Activated T-cell treated with anti-CD3 and anti-CD28 coated beads, Interleukin-2, amount 50 U/mL, for 1 hour (primary cell): Measurements from ENCODE around the gene CXCL5.

ENCODE experiments used
- DNase-seq: peaks from one replicate; pipeline ENCODE4 v3.0.0-alpha.2; 2020

CXCL5 gene

DNA sequence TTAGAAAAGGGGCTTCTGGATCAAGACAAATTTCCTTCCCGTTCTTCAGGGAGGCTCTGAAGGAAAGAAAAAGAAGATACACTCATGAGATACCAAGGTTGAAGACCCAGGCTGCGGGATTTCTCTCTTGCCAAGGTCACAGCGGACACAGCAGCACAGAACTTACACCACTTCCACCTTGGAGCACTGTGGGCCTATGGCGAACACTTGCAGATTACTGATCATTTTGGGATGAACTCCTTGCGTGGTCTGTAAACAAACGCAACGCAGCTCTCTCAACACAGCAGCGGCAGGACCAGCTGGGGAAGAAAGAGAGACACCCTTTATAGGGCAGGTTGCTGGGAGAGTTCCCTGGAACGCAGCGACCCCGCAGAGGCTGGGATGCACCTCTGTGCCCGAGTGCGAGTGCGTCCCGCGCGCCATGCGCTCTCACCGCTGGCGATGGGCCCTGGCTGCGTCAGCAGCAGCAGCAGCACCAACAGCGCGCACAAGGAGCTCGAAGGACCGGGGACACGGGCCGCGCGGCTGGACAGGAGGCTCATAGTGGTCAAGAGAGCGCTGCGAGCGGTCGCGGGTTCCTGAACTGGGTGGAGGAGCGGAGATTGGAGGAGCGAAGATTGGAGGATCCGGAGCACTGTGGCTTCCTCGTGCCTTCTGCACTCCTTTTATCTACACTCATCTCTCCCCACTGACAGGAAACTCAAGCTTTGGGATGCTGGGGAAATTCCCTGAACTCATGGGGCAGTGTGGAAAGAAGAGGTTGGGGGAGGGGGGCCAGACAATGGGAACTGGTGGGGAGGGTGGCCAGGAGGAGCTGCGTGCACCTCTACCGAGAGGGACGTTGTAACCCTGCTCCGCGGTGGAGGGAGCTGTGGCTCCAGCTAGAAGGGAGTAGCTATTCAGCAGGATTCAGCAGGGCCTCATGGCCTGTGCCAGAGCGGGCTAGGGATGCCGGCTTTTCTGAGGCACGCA is at the start of gene CXCL5:
Gene CXCL5, minus strand, starts transcription at position 638 of the 972 bp plus-strand sequence. Its CDS starts 96 bp downstream, at position 542.
- DNase-seq = no peak

DNA sequence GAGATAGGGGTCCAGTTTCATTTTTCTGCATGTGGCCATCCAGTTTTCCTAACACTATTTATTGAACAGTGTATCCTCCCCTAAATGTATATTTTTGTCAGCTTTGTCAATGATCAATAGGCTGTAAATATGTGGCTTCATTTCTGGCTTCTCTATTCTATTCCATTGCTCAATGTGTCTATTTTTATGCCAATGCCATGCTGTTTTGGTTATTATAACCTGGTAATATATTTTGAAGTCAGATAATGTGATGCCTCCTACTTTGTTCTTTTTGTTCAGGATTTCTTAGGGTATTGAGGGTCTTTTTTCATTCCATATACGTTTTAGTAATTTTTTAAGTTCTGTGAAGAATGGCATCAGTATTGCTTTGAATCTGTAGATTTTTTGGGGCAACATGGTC is 48.7 kb upstream of the CXCL5 start:
- no peak for DNase-seq

GRCh38 chr4:74045772-74046171 is 47.3 kb upstream of the CXCL5 start:
- DNase-seq = no peak

- no peak for DNase-seq
These were observed 46.8 kb upstream of the CXCL5 start for GRCh38 chr4:74045247-74045646.

DNA sequence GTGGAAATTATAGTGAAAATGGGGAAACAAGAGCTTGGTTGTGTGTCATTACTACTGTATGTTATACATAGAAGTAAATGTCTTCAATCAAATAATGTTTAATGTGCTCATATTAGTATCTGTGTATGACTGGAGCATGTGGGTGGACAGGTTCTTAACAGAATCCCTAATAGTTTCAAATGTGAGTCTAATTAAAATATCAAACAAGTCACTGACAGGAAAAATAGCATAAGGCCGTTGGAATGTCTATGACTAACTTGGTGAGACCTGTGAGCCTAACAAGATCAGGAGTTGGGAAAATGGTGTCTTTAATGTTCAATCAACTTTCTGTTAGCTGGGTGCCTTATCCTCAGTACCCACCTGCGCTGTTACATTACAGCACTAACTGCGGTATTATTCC is 46.2 kb upstream of the CXCL5 start:
- no peak for DNase-seq

GRCh38 chr4:74042681-74043080 is 44.2 kb upstream of the CXCL5 start:
- no peak for DNase-seq

DNA sequence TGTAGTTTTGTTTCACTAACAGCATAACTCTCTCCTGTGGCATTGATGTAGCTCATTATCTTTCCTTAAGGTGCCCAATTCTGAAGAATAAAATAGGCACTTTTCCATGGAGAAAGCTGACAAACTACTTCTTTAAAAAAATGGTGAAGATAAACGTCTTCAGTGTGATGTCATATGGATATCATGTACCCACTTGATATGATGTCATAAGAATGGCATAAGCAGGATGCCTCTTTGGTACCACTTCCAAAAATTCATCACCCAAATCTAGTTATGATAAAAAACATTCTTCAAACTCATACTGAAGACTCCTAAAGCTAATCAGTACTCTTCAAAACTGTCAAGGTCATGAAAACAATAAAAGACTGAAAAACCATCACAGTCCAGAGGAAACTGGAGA is 42.9 kb upstream of the CXCL5 start:
- DNase-seq = no peak

- no peak for DNase-seq
These were observed 40.9 kb upstream of the CXCL5 start for GRCh38 chr4:74039315-74039763.

DNA sequence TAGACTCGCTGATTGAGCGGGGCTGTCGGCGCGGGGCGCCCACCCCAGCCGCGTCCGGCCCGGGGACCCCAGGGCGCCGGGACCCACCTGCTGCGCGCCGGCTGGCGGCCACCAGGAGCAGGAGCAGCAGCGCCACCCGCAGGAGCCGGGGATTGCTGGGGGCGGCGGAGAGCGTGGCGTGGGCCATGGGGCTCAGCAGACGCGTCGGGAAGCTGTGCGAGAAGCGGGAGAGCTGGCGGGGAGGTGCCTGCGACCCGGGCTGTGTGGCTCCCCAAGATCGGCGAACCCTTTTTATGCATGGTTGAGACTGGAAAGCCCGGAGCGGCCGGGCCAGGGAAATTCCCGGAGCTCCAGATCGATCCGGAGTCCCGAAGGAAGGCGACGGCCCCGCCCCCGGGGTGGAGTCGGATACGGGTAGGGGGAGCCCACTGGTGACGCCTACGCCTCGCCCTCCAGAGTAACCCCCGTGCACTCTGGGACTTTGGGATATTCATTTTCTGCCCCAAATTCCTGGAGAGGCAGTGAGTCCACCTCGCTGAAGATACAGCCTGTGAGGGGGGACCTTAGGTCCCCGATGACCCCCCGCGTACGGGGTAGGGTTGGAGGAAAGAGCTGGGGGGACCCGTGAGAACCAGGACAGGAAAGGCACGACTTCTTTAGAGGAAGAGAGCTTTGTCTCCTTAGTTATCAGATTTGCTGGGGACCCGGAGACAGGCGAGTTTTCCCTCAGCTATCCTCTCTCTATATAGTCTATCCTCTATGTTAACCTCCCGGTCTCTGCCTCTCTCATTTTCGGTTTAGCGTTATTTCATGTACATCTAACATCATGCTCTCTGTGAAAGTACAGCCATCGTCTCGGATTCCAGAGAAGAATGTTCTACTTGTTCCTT is 40.2 kb upstream of the CXCL5 start, which contains the start of gene CXCL3:
Gene CXCL3, minus strand, starts transcription at position 265 of the 890 bp plus-strand sequence. Its CDS starts 78 bp downstream, at position 187.
- peak; percentile 18 for DNase-seq

DNA sequence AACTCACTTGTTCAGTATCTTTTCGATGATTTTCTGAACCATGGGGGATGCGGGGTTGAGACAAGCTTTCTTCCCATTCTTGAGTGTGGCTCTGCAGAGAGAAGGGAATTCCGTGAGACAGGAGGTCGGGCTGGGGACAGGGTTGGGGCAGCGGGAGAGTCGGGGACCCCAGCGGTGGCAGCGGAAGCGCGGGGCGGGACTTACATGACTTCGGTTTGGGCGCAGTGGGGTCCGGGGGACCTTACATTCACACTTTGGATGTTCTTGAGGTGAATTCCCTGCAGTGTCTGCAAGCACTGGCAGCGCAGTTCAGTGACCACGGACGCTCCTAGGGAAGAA is 39.6 kb upstream of the CXCL5 start:
- DNase-seq = no peak

- DNase-seq = no peak
These were observed 38.8 kb upstream of the CXCL5 start for GRCh38 chr4:74037076-74037955.

DNA sequence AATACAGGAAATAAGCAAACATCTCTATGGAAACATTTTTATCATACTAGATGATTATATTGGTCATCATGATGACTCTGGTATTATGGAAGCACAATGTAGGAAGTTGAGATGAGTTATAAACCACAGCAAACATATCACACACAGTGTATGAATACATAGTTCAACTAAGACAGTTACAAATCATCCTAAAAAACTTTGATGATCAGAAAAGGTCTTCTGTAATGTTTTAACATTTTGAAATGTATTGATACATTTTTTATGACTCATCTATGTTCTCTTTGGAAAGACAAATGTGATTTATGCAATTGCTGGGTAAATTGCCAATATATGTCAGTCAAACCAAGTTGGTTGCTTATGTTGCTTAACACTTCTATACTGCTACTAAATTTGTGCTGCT is 35.3 kb upstream of the CXCL5 start:
- DNase-seq = no peak

- DNase-seq = no peak
These were observed 33.6 kb upstream of the CXCL5 start for GRCh38 chr4:74032064-74032463.

DNA sequence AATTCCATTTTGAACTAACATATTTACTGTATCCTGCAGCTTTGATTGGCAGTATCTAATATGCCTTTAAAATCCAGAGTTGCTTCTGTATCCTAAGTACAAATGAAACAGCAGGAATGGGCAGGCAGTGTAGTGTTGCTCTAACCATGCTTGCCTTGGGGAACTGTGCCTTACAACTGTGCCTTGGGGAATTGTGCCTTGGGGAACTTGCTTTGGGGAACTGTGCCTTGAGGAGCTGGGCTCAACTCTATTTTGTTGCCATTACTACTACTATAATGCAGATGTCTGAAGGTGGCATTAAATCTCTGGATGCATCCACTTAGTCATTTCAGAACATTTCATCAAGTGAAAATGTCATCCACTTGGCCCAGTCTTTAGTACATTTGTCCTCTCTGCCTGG is 33.1 kb upstream of the CXCL5 start:
- DNase-seq = no peak

DNA sequence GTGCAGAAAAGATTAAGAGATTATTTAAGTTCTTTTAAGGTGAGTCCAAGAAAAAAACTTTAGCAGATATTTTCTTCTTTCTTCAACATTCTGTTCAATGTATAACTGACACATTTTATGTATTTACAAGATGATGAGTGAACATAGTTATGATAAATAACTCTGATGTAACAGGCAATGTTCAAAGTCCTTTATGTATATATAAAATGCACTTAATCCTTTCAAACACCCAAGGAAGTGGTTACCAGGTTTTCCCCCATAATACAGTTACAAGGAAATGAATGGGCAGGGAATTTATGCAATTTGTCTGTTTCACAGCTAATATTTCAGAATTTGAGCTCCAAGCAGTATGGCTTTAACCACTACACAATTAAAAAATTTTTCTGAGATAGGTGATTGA is 31.8 kb upstream of the CXCL5 start:
- no peak for DNase-seq

GRCh38 chr4:74028504-74028903 is 30.0 kb upstream of the CXCL5 start:
- no peak for DNase-seq

GRCh38 chr4:74023709-74024108 is 25.2 kb upstream of the CXCL5 start:
- DNase-seq = no peak

- no peak for DNase-seq
These were observed 23.1 kb upstream of the CXCL5 start for GRCh38 chr4:74021601-74022000.

- DNase-seq = no peak
These were observed 20.3 kb upstream of the CXCL5 start for GRCh38 chr4:74018771-74019170.

GRCh38 chr4:74018116-74018515 is 19.6 kb upstream of the CXCL5 start:
- DNase-seq = no peak

DNA sequence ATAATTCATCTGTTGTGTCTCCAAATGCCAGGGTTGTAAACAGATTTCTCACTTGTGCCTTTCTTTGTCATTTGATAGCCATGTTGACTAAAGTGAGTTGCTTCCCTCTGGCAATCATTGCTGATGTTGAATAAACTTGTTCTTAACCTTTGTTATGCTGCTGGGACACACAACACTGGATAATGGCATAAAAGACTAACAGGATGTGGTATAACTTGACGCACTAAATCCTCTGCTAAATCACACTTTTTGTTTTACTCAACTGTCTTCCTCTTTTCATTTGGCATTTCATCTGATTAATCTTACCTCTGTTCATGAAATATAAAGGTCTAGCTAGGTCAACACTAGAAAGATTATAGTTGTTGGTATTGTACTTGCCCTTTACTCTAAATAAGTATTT is 17.6 kb upstream of the CXCL5 start:
- no peak for DNase-seq

- no peak for DNase-seq
These were observed 16.8 kb upstream of the CXCL5 start for GRCh38 chr4:74015126-74015780.
